K562 (cell line): Measurements from ENCODE around the gene SLC6A16.

Experiments
- ERF ChIP-seq: fragments of 450-650 bp; formaldehyde crosslinking; IDR thresholded peaks from 2 replicates; pipeline ENCODE4 v1.4.0; 2020; ENCODE audit warnings: mild to moderate bottlenecking, mixed read lengths
- HMBOX1 ChIP-seq: sonication (generic); IDR thresholded peaks from 2 replicates; pipeline ENCODE4 v1.6.1; 2016
- NCOA1 ChIP-seq: fragments of 450-650 bp; IDR thresholded peaks from 2 replicates; pipeline ENCODE4 v1.6.1; 2016; ENCODE audit warnings: low read depth
- POLR2A ChIP-seq: fragments of 450-650 bp; conservative IDR thresholded peaks from 2 replicates; pipeline ENCODE4 v1.6.1; 2016
- RB1 ChIP-seq: fragments of 450-650 bp; IDR thresholded peaks from 2 replicates; pipeline ENCODE4 v1.6.1; 2017; ENCODE audit warnings: low read depth, mild to moderate bottlenecking
- SMC3 ChIP-seq: conservative IDR thresholded peaks from 2 replicates; pipeline ENCODE4 v1.6.1; 2011; ENCODE audit warnings: low read depth, low read length, improper control_type of control experiment; ENCODE audit not compliant: insufficient read depth
- ZC3H11A ChIP-seq: IDR thresholded peaks from 2 replicates; pipeline ENCODE4 v1.6.1; 2012; ENCODE audit warnings: low read depth, low read length, improper control_type of control experiment
- TF ChIP-seq, protein P1 (sequence below): fragments of 250-450 bp; sonication (Bioruptor Pico); IDR thresholded peaks from 2 replicates; pipeline ENCODE4 v1.8.0; 2022; ENCODE audit warnings: inconsistent platforms, mild to moderate bottlenecking, moderate library complexity, borderline replicate concordance
- TF ChIP-seq, protein P2 (sequence below), 3 experiments: IDR thresholded peaks in 2 of 3; conservative IDR thresholded peaks in 1 of 3; 2 replicates each; pipeline ENCODE4 v1.5.1; 2011 to 2012; ENCODE audit warnings: low read length in 3 of 3, mild to moderate bottlenecking in 3 of 3, control low read depth in 2 of 3, improper control_type of control experiment in 1 of 3, inconsistent platforms in 1 of 3, low read depth in 1 of 3, mixed read lengths in 1 of 3, moderate library complexity in 1 of 3; ENCODE audit not compliant: insufficient read depth in 2 of 3

DNA sequence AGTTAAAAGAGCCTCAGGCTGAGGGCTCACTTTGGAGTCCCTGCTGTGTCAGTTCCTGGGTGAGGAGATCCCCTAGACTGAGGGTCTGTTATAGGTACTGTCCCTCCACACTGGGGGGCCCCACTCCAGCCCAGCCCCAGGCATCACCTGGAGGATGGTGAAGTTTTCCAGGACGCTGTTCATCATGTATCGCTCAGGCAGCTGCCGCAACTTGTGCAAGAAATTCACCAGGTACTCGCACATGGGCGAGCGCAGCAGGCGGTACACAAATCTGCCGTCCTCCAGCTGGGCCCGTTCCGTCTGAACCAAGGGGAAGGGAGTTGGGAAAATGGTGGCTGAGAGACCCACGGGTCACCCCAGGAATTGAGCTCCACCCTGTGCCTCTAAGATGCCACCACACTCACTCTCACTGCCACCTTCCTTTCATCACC, 17.3 kb upstream of the SLC6A16 start:
- TF ChIP-seq ERF (CRISPR knock-in tag) (no peak), HMBOX1 (no peak), POLR2A (no peak), SMC3 (no peak), NCOA1 (no peak), ZC3H11A (no peak), RB1 (no peak)
- TF ChIP-seq, protein P1, sequence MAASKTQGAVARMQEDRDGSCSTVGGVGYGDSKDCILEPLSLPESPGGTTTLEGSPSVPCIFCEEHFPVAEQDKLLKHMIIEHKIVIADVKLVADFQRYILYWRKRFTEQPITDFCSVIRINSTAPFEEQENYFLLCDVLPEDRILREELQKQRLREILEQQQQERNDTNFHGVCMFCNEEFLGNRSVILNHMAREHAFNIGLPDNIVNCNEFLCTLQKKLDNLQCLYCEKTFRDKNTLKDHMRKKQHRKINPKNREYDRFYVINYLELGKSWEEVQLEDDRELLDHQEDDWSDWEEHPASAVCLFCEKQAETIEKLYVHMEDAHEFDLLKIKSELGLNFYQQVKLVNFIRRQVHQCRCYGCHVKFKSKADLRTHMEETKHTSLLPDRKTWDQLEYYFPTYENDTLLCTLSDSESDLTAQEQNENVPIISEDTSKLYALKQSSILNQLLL (CRISPR knock-in tag): no peak
- TF ChIP-seq, protein P2, sequence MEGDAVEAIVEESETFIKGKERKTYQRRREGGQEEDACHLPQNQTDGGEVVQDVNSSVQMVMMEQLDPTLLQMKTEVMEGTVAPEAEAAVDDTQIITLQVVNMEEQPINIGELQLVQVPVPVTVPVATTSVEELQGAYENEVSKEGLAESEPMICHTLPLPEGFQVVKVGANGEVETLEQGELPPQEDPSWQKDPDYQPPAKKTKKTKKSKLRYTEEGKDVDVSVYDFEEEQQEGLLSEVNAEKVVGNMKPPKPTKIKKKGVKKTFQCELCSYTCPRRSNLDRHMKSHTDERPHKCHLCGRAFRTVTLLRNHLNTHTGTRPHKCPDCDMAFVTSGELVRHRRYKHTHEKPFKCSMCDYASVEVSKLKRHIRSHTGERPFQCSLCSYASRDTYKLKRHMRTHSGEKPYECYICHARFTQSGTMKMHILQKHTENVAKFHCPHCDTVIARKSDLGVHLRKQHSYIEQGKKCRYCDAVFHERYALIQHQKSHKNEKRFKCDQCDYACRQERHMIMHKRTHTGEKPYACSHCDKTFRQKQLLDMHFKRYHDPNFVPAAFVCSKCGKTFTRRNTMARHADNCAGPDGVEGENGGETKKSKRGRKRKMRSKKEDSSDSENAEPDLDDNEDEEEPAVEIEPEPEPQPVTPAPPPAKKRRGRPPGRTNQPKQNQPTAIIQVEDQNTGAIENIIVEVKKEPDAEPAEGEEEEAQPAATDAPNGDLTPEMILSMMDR (IDR thresholded peaks at IDR 0.05 in 2 of 3, conservative IDR thresholded peaks at IDR 0.05 in 1 of 3; ENCODE audit: insufficient read depth in 2 of 3, low read depth in 1 of 3, low read length in 3 of 3): no peak
